B cell (primary cell): Measurements from ENCODE around the gene CCDC146. TPM values are rescaled to one million over a fixed set of nuclear protein-coding genes. Genes with fewer than 3 reads are reported as not detected.

Experiments
- ATAC-seq: fragments of 200-7000 bp; cut with Tn5 transposase; one replicate; pipeline ENCODE4 v1.10.0; 2021; ENCODE audit warnings: low read depth, mild to moderate bottlenecking, moderate number of reproducible peaks, moderate library complexity
- CTCF ChIA-PET: fragments of 350-600 bp; sonication (Branson Sonifier 250); formaldehyde crosslinking; loops from one replicate; lab custom pipeline; 2021; ENCODE audit warnings: antibody characterized with exemption, inconsistent platforms; lab: Charles Lee
- POLR2A ChIA-PET: fragments of 350-600 bp; sonication (Branson Sonifier 250); formaldehyde crosslinking; loops from one replicate; lab custom pipeline; 2021; ENCODE audit warnings: antibody characterized with exemption; lab: Charles Lee
- DNase-seq: peaks from one replicate; pipeline ENCODE4 v3.0.0; 2013
- H2AFZ ChIP-seq: 2 replicates; pipeline ENCODE4 v1.6.1; 2012; ENCODE audit warnings: mild to moderate bottlenecking, low read depth, low read length; ENCODE audit not compliant: insufficient read depth, poor library complexity, severe bottlenecking
- H3K27ac ChIP-seq, 2 donors: 1 replicate in 1 of 2; 2 replicates in 1 of 2; pipeline ENCODE4 v1.5.1; 2012 to 2013; ENCODE audit warnings: low read length in 2 of 2, mild to moderate bottlenecking in 2 of 2, moderate library complexity in 1 of 2
- H3K27me3 ChIP-seq, 4 experiments: fragments of 200-600 bp in 1 of 4; sonication (generic) in 1 of 4; replicated peaks in 1 of 4; 1 replicate in 2 of 4; 2 replicates in 2 of 4; pipeline versions ENCODE4 v1.6.1 to v1.7.0; 2013 to 2016; ENCODE audit warnings: low read length in 3 of 4, mild to moderate bottlenecking in 2 of 4, mixed read lengths in 1 of 4, moderate library complexity in 1 of 4; ENCODE audit not compliant: insufficient read depth in 4 of 4, control insufficient read depth in 3 of 4; ENCODE audit errors: control extremely low read depth in 1 of 4
- H3K36me3 ChIP-seq, 2 experiments: replicated peaks in 1 of 2; 1 replicate in 1 of 2; 2 replicates in 1 of 2; pipeline versions ENCODE4 v1.6.1 to v1.7.1; 2013; ENCODE audit warnings: low read length in 1 of 2; ENCODE audit not compliant: insufficient read depth in 2 of 2, control insufficient read depth in 1 of 2; ENCODE audit errors: control extremely low read depth in 1 of 2, extremely low read depth in 1 of 2
- H3K4me1 ChIP-seq, 2 donors: fragments of 200-600 bp in 1 of 2; sonication (generic) in 1 of 2; 1 replicate in 1 of 2; 2 replicates in 1 of 2; pipeline versions ENCODE4 v1.5.1 to v1.6.1; 2013 to 2017; ENCODE audit warnings: low read length in 2 of 2; ENCODE audit not compliant: control insufficient read depth in 2 of 2, insufficient read depth in 2 of 2
- H3K4me2 ChIP-seq: replicated peaks from 2 replicates; pipeline ENCODE3; 2012; ENCODE audit warnings: mild to moderate bottlenecking, low read depth, low read length; ENCODE audit not compliant: poor library complexity, severe bottlenecking
- H3K4me3 ChIP-seq, 5 experiments: fragments of 200-600 bp in 1 of 5; sonication (generic) in 1 of 5; 1 replicate in 3 of 5; 2 replicates in 2 of 5; pipeline versions ENCODE4 v1.5.1 to v1.7.0; 2011 to 2016; ENCODE audit warnings: low read length in 4 of 5, mild to moderate bottlenecking in 4 of 5, low read depth in 2 of 5, control low read depth in 1 of 5, moderate library complexity in 1 of 5; ENCODE audit not compliant: insufficient read depth in 1 of 5; ENCODE audit errors: control extremely low read depth in 1 of 5, extremely low read depth in 1 of 5
- H3K79me2 ChIP-seq: fragments of 200-600 bp; sonication (generic); one replicate; pipeline ENCODE4 v1.6.0; 2016; ENCODE audit warnings: low read length; ENCODE audit not compliant: control insufficient read depth, insufficient read depth
- H3K9ac ChIP-seq: fragments of 200-600 bp; sonication (generic); 2 replicates; pipeline ENCODE4 v1.6.1; 2017; ENCODE audit warnings: mild to moderate bottlenecking, low read length, moderate library complexity
- H3K9me3 ChIP-seq, 3 donors: one replicate each; pipeline versions ENCODE4 v1.6.1 to v1.7.1; 2013; ENCODE audit warnings: low read length in 2 of 3; ENCODE audit not compliant: control insufficient read depth in 2 of 3, insufficient read depth in 1 of 3; ENCODE audit errors: control extremely low read depth in 1 of 3
- H4K20me1 ChIP-seq: 2 replicates; pipeline ENCODE4 v1.6.0; 2012; ENCODE audit warnings: mild to moderate bottlenecking, low read length; ENCODE audit not compliant: insufficient read depth, control insufficient read depth, poor library complexity, severe bottlenecking
- H3K27ac Mint-ChIP-seq: one replicate; pipeline ENCODE4 v1.8.0; 2021; ENCODE audit warnings: mixed read lengths
- H3K27me3 Mint-ChIP-seq: one replicate; pipeline ENCODE4 v1.8.0; 2021; ENCODE audit warnings: mixed read lengths
- H3K4me1 Mint-ChIP-seq: one replicate; pipeline ENCODE4 v1.8.0; 2021; ENCODE audit warnings: mixed read lengths
- H3K4me3 Mint-ChIP-seq: one replicate; pipeline ENCODE4 v1.8.0; 2021; ENCODE audit warnings: mixed read lengths
- H3K9me3 Mint-ChIP-seq: one replicate; pipeline ENCODE4 v1.8.0; 2022; ENCODE audit warnings: mixed read lengths; ENCODE audit not compliant: insufficient read depth
- EZH2 ChIP-seq: IDR thresholded peaks from 2 replicates; pipeline ENCODE4 v1.6.1; 2012; ENCODE audit warnings: borderline replicate concordance, low read depth, mild to moderate bottlenecking, moderate library complexity, low read length; ENCODE audit not compliant: insufficient read depth, poor library complexity, severe bottlenecking
- WGBS: methylation state at CpG from one replicate; pipeline ENCODE4 v1.1.5; 2013; ENCODE audit warnings: missing lambda C conversion rate; ENCODE audit not compliant: insufficient coverage; 5-methylcytosine and 5-hydroxymethylcytosine counted together
- intact Hi-C: fragments of 100-400 bp; cut with micrococcal nuclease; formaldehyde crosslinking; loops from one replicate; pipeline ENCODE4 v1.10.0; 2022
- polyA plus RNA-seq: library from polyadenylated mRNA; depleted of rRNA; stranded (reverse); fragments of >200 nt; gene quantifications from 2 replicates; pipeline ENCODE4 v1.2.3, GENCODE V29; 2012
- total RNA-seq, 2 donors: library from RNA; stranded (reverse); fragments of 120-200 nt in 1 of 2; gene quantifications; 1 replicate in 1 of 2; 2 replicates in 1 of 2; pipeline versions ENCODE4 v1.2.3 to v1.2.4, GENCODE V29; 2013 to 2022
- TF ChIP-seq, protein P1 (sequence below): fragments of 200-600 bp; IDR thresholded peaks from one replicate; pipeline ENCODE4 v1.8.0; 2022; ENCODE audit warnings: antibody characterized with exemption, mild to moderate bottlenecking

The CCDC146 gene
- total and polyA plus RNA-seq, 2 donors (not counting 1 experiment from before 2014, with no cell fraction given): 5.6 to 8.5 TPM

DNA sequence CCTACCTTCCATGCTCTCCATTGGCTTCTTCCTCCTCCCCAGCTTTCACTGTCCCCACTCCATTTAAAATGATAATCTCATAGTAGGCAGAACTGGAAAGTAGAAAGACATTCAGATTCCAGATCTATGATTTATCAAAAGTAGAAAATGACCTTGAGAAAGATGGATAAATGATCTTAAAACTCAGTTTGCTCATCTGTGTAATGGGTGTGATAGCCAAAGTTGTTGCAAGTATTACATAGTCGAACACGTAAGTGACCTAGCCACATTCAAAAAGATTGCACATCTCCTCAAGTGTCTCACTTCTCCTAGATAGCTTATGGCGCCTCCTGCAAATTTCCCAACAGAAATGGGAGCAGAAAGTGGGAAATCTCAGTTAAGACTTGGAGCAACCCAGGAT is 167.0 kb downstream of the CCDC146 start:
- peaks cover 19% of the 10 kb centered on the region for H3K4me1 Mint-ChIP-seq
- ATAC-seq (no peak), DNase-seq (no peak)
- H3K27me3 Mint-ChIP-seq: no peaks in the 10 kb centered on the region
- Histone ChIP-seq H3K27me3 (no peaks in the 10 kb centered on the region), H2AFZ (no peak overlapping the region), H3K36me3 (no peaks in the 10 kb centered on the region), H3K9ac (no peak overlapping the region), H3K4me3 (no peak overlapping the region), H3K4me2 (no peak overlapping the region), H3K79me2 (no peaks in the 10 kb centered on the region), H3K4me1 (peaks cover 11 to 15% of the 10 kb centered on the region in 2 donors), H4K20me1 (no peaks in the 10 kb centered on the region), H3K9me3 (peaks cover 0 to 8% (median 0%) of the 10 kb centered on the region in 3 donors), H3K27ac (no peak overlapping the region)
- no peak overlapping the region for H3K27ac Mint-ChIP-seq
- no peaks in the 10 kb centered on the region for H3K9me3 Mint-ChIP-seq
- intact Hi-C loops: no loop called here
- POLR2A ChIA-PET: no interaction called here
- H3K4me3 Mint-ChIP-seq: no peak overlapping the region
- no CpG with 5 or more reads among the region's 3 CpGs for WGBS
- CTCF ChIA-PET: no interaction called here
- no peak for TF ChIP-seq EZH2
- TF ChIP-seq, protein P1, sequence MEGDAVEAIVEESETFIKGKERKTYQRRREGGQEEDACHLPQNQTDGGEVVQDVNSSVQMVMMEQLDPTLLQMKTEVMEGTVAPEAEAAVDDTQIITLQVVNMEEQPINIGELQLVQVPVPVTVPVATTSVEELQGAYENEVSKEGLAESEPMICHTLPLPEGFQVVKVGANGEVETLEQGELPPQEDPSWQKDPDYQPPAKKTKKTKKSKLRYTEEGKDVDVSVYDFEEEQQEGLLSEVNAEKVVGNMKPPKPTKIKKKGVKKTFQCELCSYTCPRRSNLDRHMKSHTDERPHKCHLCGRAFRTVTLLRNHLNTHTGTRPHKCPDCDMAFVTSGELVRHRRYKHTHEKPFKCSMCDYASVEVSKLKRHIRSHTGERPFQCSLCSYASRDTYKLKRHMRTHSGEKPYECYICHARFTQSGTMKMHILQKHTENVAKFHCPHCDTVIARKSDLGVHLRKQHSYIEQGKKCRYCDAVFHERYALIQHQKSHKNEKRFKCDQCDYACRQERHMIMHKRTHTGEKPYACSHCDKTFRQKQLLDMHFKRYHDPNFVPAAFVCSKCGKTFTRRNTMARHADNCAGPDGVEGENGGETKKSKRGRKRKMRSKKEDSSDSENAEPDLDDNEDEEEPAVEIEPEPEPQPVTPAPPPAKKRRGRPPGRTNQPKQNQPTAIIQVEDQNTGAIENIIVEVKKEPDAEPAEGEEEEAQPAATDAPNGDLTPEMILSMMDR: no peak

- H3K4me3 ChIP-seq: no peak overlapping the region
- no peak overlapping the region for H3K27ac Mint-ChIP-seq
- no peak for ATAC-seq
- H3K27ac ChIP-seq: no peak overlapping the region
- no peaks in the 10 kb centered on the region for H3K79me2 ChIP-seq
- CTCF ChIA-PET: no interaction called here
- H3K4me1 Mint-ChIP-seq: peaks cover 19% of the 10 kb centered on the region
- TF ChIP-seq, protein P1: no peak
- no peak for TF ChIP-seq EZH2
- DNase-seq: no peak
- intact Hi-C loops: no loop called here
- no peaks in the 10 kb centered on the region for H3K27me3 Mint-ChIP-seq
- H4K20me1 ChIP-seq: no peaks in the 10 kb centered on the region
- H3K36me3 ChIP-seq: no peaks in the 10 kb centered on the region
- H3K9ac ChIP-seq: no peak overlapping the region
- H3K4me1 ChIP-seq: peaks cover 11 to 15% of the 10 kb centered on the region in 2 donors
- no peaks in the 10 kb centered on the region for H3K9me3 Mint-ChIP-seq
- H3K9me3 ChIP-seq: peaks cover 0 to 8% (median 0%) of the 10 kb centered on the region in 3 donors
- no peak overlapping the region for H2AFZ ChIP-seq
- no peaks in the 10 kb centered on the region for H3K27me3 ChIP-seq
- H3K4me3 Mint-ChIP-seq: no peak overlapping the region
- H3K4me2 ChIP-seq: no peak overlapping the region
- POLR2A ChIA-PET: no interaction called here
Measured at GRCh38 chr7:77290425-77290824, 168.0 kb downstream of the CCDC146 start.
